ENCODE measurements around the gene GLDN. TPM values are rescaled to one million over a fixed set of nuclear protein-coding genes. Genes with fewer than 3 reads are reported as not detected.

GLDN gene
- total RNA-seq, 1 donor from 2014 or later, result 3.4 TPM

DNA sequence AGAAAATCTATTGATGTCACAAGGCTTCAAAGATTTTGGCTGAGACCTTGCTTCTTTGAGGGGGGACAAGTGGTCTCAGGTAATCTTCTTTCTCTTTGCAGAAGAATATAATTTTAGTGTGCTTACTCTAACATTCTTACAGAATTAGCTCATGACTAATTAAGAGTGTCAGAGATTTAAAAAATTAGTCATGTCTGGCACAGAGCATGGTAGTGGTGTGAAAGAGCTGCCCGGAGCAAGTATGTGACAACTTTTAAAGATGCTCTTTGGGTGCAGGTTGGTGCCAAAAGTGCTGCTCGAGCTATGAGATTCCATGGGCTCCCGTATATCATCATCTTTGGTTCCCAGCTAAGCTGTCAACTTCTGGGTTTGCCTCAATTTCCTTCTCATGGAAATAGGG, 34.1 kb upstream of the GLDN start:
- DNase-seq (ENCODE audit: low spot score in 2 of 2), result no peak
- Histone ChIP-seq H3K27me3 (no peaks in the 10 kb centered on the region), H3K36me3 (no peaks in the 10 kb centered on the region), H3K27ac (no peak overlapping the region), H3K4me3 (no peak overlapping the region), H3K9me3 (no peaks in the 10 kb centered on the region), H3K4me1 (no peaks in the 10 kb centered on the region)
- intact Hi-C loops (cut with DNase I), result loop anchor here (5.0 kb wide), 1 partner anchor 40 kb away; no protein-coding TSS in a partner anchor
- TF ChIP-seq, protein P1, sequence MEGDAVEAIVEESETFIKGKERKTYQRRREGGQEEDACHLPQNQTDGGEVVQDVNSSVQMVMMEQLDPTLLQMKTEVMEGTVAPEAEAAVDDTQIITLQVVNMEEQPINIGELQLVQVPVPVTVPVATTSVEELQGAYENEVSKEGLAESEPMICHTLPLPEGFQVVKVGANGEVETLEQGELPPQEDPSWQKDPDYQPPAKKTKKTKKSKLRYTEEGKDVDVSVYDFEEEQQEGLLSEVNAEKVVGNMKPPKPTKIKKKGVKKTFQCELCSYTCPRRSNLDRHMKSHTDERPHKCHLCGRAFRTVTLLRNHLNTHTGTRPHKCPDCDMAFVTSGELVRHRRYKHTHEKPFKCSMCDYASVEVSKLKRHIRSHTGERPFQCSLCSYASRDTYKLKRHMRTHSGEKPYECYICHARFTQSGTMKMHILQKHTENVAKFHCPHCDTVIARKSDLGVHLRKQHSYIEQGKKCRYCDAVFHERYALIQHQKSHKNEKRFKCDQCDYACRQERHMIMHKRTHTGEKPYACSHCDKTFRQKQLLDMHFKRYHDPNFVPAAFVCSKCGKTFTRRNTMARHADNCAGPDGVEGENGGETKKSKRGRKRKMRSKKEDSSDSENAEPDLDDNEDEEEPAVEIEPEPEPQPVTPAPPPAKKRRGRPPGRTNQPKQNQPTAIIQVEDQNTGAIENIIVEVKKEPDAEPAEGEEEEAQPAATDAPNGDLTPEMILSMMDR (IDR thresholded peaks at IDR 0.05), result no peak

DNA sequence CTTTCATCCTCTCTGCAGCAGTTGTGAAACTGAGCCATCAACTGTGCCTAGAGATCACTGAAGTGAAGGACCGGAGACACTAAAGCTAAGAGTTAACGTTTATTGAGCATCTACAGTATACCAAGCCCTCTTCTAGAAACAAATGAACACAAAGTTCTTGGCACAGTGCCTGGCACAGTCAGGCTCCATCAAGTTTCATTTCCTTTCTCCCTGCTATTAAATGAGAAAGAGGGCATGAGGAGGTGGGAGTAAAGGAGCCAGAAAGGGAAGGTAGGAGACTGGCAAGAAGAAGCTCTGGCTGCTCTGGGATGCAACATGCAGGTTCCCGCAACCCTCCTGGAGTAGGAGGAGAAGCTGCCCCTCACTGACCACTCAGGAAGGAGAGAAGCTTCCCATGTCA, 33.6 kb upstream of the GLDN start:
- Histone ChIP-seq H3K4me1 (no peaks in the 10 kb centered on the region), H3K27me3 (no peaks in the 10 kb centered on the region), H3K9me3 (no peaks in the 10 kb centered on the region), H3K4me3 (no peak overlapping the region), H3K27ac (no peak overlapping the region), H3K36me3 (no peaks in the 10 kb centered on the region)
- DNase-seq (ENCODE audit: low spot score in 2 of 2), result no peak
- intact Hi-C loops (cut with DNase I), result loop anchor here (5.0 kb wide), 1 partner anchor 39 kb away; no protein-coding TSS in a partner anchor
- TF ChIP-seq, protein P1 (IDR thresholded peaks at IDR 0.05), result no peak

DNA sequence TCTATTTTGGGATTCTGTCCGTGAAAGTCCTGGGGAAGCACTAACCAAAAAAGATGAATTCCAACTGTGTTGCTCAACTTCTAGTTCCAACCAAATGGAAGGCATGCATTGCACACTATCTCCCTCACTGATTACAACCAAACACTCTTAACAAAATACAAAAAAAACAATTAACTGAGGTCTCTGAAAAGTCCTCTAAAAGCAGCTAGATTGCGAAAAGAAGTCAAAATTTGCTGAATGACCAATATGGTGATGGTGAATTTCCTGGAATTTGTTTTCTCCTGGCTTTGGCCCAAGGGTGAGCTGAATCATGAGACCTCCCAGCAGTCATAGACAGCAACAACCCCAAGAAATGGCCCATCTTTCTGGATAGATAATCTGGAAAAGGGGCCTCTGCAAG, 31.4 kb upstream of the GLDN start:
- no peaks in the 10 kb centered on the region for H3K36me3 ChIP-seq
- peak overlapping the region; percentile 19 to 35 for H3K27ac ChIP-seq
- intact Hi-C loops (cut with DNase I), result no loop called here
- no peaks in the 10 kb centered on the region for H3K4me1 ChIP-seq
- TF ChIP-seq, protein P1 (IDR thresholded peaks at IDR 0.05), result no peak
- no peak for DNase-seq (ENCODE audit: low spot score in 2 of 2)
- H3K9me3 ChIP-seq, result no peaks in the 10 kb centered on the region
- H3K27me3 ChIP-seq, result no peaks in the 10 kb centered on the region
- no peak overlapping the region for H3K4me3 ChIP-seq

DNA sequence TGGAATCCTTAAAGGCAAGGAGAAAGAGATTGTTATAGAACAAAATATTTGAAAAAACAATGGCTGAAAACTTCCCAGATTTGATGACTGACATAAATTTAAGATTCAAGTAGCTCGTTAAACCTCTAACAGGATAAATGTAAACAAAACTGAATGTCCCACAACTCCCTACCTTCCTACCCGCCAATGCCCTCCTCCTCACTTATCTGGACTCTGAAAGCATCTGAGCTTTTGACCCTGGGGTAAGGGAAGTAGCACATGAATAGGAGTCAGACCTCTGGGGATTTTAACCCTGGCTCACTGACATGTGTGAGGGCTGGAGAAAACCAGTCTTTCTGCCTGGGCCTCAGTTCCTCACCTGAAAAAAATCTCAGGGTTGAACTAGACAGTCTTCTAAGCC, 29.9 kb upstream of the GLDN start:
- H3K27me3 ChIP-seq, result no peaks in the 10 kb centered on the region
- DNase-seq (ENCODE audit: low spot score in 2 of 2), result no peak
- H3K4me1 ChIP-seq, result no peaks in the 10 kb centered on the region
- H3K36me3 ChIP-seq, result no peaks in the 10 kb centered on the region
- no peaks in the 10 kb centered on the region for H3K9me3 ChIP-seq
- no peak overlapping the region for H3K4me3 ChIP-seq
- TF ChIP-seq, protein P1 (IDR thresholded peaks at IDR 0.05), result no peak
- no peak overlapping the region for H3K27ac ChIP-seq
- intact Hi-C loops (cut with DNase I), result no loop called here

DNA sequence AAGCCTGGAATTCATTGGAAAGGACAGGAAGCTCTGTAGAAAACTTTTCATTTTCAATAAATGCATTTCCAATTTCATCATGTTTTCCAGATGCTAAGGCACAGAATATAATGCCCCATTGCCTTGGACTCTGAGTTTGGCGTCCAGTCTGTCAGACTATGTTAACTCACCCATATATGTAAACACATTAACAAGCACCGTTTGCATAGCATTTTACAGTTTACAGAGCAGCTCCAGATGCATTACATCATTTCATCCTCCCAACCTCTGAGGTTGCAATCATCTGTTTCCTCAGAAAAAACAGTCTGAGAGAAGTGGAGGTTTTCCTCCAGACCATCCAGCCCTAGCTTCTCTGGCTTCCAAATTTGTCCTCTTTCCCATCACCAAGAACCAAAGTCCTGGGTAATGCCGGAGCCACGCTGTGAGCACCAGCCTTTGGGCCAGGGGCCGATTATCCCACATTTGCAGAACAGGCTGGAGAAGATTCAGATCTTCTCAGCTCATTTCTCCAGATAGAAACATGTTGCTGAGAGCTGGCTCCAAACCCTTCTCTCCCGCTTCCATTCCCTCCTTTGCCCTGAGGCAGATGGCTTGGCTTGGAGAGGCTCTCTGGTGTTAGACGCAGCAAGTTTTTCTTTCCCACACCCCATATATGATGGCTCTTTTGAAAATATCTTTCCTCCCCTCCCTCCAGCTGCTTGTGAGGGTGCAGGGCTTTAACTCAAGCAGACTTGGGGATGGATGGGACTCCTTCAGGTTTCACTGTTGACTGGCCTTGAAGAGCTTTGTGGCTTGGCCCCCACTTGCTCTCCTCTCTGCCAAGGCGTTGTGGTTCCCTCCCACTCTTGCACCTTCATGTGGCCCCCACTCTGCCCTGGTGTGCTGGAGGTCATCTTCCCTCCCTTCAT, 29.0 kb upstream of the GLDN start:
- Histone ChIP-seq H3K9me3 (no peaks in the 10 kb centered on the region), H3K4me3 (no peak overlapping the region), H3K36me3 (no peaks in the 10 kb centered on the region), H3K4me1 (no peaks in the 10 kb centered on the region), H3K27ac (no peak overlapping the region), H3K27me3 (no peaks in the 10 kb centered on the region)
- no peak for DNase-seq (ENCODE audit: low spot score in 2 of 2)
- intact Hi-C loops (cut with DNase I), result no loop called here
- TF ChIP-seq, protein P1 (IDR thresholded peaks at IDR 0.05), result no peak

Data from ascending aorta (tissue), 2 donors.